ENCODE measurements around the gene EGFL7. TPM values are rescaled to one million over a fixed set of nuclear protein-coding genes. Genes with fewer than 3 reads are reported as not detected.

EGFL7 gene
- total and polyA plus RNA-seq, 2 of the 13 experiments (the other 11 are each of a cell fraction or from before 2014, with no cell fraction given), result 0.20 to 5.1 TPM

GRCh38 chr9:136644593-136645351 is 17.9 kb upstream of the EGFL7 start (continued):
- TF ChIP-seq, protein P1, sequence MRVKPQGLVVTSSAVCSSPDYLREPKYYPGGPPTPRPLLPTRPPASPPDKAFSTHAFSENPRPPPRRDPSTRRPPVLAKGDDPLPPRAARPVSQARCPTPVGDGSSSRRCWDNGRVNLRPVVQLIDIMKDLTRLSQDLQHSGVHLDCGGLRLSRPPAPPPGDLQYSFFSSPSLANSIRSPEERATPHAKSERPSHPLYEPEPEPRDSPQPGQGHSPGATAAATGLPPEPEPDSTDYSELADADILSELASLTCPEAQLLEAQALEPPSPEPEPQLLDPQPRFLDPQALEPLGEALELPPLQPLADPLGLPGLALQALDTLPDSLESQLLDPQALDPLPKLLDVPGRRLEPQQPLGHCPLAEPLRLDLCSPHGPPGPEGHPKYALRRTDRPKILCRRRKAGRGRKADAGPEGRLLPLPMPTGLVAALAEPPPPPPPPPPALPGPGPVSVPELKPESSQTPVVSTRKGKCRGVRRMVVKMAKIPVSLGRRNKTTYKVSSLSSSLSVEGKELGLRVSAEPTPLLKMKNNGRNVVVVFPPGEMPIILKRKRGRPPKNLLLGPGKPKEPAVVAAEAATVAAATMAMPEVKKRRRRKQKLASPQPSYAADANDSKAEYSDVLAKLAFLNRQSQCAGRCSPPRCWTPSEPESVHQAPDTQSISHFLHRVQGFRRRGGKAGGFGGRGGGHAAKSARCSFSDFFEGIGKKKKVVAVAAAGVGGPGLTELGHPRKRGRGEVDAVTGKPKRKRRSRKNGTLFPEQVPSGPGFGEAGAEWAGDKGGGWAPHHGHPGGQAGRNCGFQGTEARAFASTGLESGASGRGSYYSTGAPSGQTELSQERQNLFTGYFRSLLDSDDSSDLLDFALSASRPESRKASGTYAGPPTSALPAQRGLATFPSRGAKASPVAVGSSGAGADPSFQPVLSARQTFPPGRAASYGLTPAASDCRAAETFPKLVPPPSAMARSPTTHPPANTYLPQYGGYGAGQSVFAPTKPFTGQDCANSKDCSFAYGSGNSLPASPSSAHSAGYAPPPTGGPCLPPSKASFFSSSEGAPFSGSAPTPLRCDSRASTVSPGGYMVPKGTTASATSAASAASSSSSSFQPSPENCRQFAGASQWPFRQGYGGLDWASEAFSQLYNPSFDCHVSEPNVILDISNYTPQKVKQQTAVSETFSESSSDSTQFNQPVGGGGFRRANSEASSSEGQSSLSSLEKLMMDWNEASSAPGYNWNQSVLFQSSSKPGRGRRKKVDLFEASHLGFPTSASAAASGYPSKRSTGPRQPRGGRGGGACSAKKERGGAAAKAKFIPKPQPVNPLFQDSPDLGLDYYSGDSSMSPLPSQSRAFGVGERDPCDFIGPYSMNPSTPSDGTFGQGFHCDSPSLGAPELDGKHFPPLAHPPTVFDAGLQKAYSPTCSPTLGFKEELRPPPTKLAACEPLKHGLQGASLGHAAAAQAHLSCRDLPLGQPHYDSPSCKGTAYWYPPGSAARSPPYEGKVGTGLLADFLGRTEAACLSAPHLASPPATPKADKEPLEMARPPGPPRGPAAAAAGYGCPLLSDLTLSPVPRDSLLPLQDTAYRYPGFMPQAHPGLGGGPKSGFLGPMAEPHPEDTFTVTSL (CRISPR knock-in tag; IDR thresholded peaks at IDR 0.05; ENCODE audit: borderline replicate concordance), result peak; percentile 57; the same call in 1 of the 2 replicates
- no peak for TF ChIP-seq PAX8 (CRISPR knock-in tag; IDR thresholded peaks at IDR 0.05; ENCODE audit: borderline replicate concordance)
- TF ChIP-seq, protein P2, sequence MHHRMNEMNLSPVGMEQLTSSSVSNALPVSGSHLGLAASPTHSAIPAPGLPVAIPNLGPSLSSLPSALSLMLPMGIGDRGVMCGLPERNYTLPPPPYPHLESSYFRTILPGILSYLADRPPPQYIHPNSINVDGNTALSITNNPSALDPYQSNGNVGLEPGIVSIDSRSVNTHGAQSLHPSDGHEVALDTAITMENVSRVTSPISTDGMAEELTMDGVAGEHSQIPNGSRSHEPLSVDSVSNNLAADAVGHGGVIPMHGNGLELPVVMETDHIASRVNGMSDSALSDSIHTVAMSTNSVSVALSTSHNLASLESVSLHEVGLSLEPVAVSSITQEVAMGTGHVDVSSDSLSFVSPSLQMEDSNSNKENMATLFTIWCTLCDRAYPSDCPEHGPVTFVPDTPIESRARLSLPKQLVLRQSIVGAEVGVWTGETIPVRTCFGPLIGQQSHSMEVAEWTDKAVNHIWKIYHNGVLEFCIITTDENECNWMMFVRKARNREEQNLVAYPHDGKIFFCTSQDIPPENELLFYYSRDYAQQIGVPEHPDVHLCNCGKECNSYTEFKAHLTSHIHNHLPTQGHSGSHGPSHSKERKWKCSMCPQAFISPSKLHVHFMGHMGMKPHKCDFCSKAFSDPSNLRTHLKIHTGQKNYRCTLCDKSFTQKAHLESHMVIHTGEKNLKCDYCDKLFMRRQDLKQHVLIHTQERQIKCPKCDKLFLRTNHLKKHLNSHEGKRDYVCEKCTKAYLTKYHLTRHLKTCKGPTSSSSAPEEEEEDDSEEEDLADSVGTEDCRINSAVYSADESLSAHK (CRISPR knock-in tag; IDR thresholded peaks at IDR 0.05; ENCODE audit: borderline replicate concordance), result no peak
- peak; percentile 83; the same call in 1 of the 2 replicates for TF ChIP-seq ETV5 (CRISPR knock-in tag; IDR thresholded peaks at IDR 0.05; ENCODE audit: borderline replicate concordance)
- TF ChIP-seq HDAC1 (CRISPR knock-in tag; IDR thresholded peaks at IDR 0.05), result peak; percentile 76
- peak; percentile 26; the same call in 1 of the 2 replicates for TF ChIP-seq HMG20A (CRISPR knock-in tag; IDR thresholded peaks at IDR 0.05; ENCODE audit: borderline replicate concordance)
- peak; percentile 62 for TF ChIP-seq ZNF292 (CRISPR knock-in tag; IDR thresholded peaks at IDR 0.05; ENCODE audit: borderline replicate concordance, low read depth)
- TF ChIP-seq, protein P3, sequence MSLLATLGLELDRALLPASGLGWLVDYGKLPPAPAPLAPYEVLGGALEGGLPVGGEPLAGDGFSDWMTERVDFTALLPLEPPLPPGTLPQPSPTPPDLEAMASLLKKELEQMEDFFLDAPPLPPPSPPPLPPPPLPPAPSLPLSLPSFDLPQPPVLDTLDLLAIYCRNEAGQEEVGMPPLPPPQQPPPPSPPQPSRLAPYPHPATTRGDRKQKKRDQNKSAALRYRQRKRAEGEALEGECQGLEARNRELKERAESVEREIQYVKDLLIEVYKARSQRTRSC (CRISPR knock-in tag; IDR thresholded peaks at IDR 0.05; ENCODE audit: low read depth), result peak; percentile 38; the same call in 1 of the 2 replicates
- TF ChIP-seq ZNF414 (CRISPR knock-in tag; IDR thresholded peaks at IDR 0.05), result no peak
- peak; percentile 50; the same call in 1 of the 2 replicates for TF ChIP-seq ZBTB7A (CRISPR knock-in tag; IDR thresholded peaks at IDR 0.05)
- TF ChIP-seq KLF12 (CRISPR knock-in tag; IDR thresholded peaks at IDR 0.05; ENCODE audit: borderline replicate concordance), result no peak
- no peak for TF ChIP-seq GABPA (IDR thresholded peaks at IDR 0.05; ENCODE audit: low read depth, low read length)
- peak; percentile 59 for TF ChIP-seq GABPA (CRISPR knock-in tag; IDR thresholded peaks at IDR 0.05; ENCODE audit: low read depth)
- no peak for TF ChIP-seq HOXA7 (CRISPR knock-in tag; IDR thresholded peaks at IDR 0.05)
- TF ChIP-seq KDM4B (CRISPR knock-in tag; IDR thresholded peaks at IDR 0.05), result peak; percentile 10; the same call in 1 of the 2 replicates
- TF ChIP-seq, protein P4, sequence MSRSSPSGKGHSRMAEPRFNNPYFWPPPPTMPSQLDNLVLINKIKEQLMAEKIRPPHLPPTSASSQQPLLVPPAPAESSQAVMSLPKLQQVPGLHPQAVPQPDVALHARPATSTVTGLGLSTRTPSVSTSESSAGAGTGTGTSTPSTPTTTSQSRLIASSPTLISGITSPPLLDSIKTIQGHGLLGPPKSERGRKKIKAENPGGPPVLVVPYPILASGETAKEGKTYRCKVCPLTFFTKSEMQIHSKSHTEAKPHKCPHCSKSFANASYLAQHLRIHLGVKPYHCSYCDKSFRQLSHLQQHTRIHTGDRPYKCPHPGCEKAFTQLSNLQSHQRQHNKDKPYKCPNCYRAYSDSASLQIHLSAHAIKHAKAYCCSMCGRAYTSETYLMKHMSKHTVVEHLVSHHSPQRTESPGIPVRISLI (CRISPR knock-in tag; IDR thresholded peaks at IDR 0.05; ENCODE audit: borderline replicate concordance), result 0 out of 2 replicates have a peak, but pooled peaks have one; percentile 34

Measured in HepG2 (cell line).